Left ventricle myocardium inferior (tissue), 1 donor: ENCODE results near the gene FBXW4. TPM values are rescaled to one million over a fixed set of nuclear protein-coding genes. Genes with fewer than 3 reads are reported as not detected.
"Not testable (repeated sequence)": the region's sequence is repeated elsewhere in the genome, so short reads cannot be mapped to it uniquely, and the experiment has no call there.

Experiments
- DNase-seq: peaks from one replicate; pipeline ENCODE4 v3.0.0-alpha.2; 2020
- H3K27ac ChIP-seq: fragments of 200-600 bp; replicated peaks from 2 replicates; pipeline ENCODE4 v1.8.0; 2021
- H3K27me3 ChIP-seq: fragments of 200-600 bp; 2 replicates; pipeline ENCODE4 v1.8.0; 2021; ENCODE audit warnings: low read depth
- H3K36me3 ChIP-seq: fragments of 200-600 bp; 2 replicates; pipeline ENCODE4 v1.8.0; 2021
- H3K4me1 ChIP-seq: fragments of 200-600 bp; 2 replicates; pipeline ENCODE4 v1.8.0; 2021
- H3K4me3 ChIP-seq: fragments of 200-600 bp; 2 replicates; pipeline ENCODE4 v1.8.0; 2021; ENCODE audit warnings: mild to moderate bottlenecking, moderate library complexity
- H3K9me3 ChIP-seq: fragments of 200-600 bp; replicated peaks from 2 replicates; pipeline ENCODE4 v1.8.0; 2021
- CTCF ChIP-seq: fragments of 200-600 bp; IDR thresholded peaks from 2 replicates; pipeline ENCODE4 v1.8.0; 2021; ENCODE audit warnings: antibody characterized with exemption, mild to moderate bottlenecking, borderline replicate concordance
- intact Hi-C: fragments of 100-400 bp; cut with micrococcal nuclease; formaldehyde crosslinking; loops from one replicate; pipeline ENCODE4 v1.11.0; 2022
- total RNA-seq: library from RNA; stranded (reverse); fragmentation: NEBNext Ultra II Directional; extraction: Animal tissue kit (Norgen Biotek cat#: 25700); gene quantifications from one replicate; pipeline ENCODE4 v1.2.1, GENCODE V29; 2021
- donor health status: DM: no; HTN: yes; CAD: no; lungs with severe emphysema.

FBXW4 gene
- total RNA-seq, 1 donor from 2014 or later: 99.1 TPM

- Histone ChIP-seq H3K9me3 (no peaks in the 10 kb centered on the region), H3K4me3 (no peak overlapping the region), H3K27ac (no peak overlapping the region), H3K36me3 (no peaks in the 10 kb centered on the region), H3K27me3 (no peaks in the 10 kb centered on the region), H3K4me1 (peaks cover 13% of the 10 kb centered on the region)
- intact Hi-C loops: no loop called here
- no peak for TF ChIP-seq CTCF
- DNase-seq: no peak
These were observed 51.4 kb downstream of the FBXW4 start for GRCh38 chr10:101643546-101643945.

- no peaks in the 10 kb centered on the region for H3K9me3 ChIP-seq
- TF ChIP-seq CTCF: no peak
- no peaks in the 10 kb centered on the region for H3K4me1 ChIP-seq
- no peak overlapping the region for H3K27ac ChIP-seq
- DNase-seq: no peak
- peaks cover 24% of the 10 kb centered on the region for H3K36me3 ChIP-seq
- H3K4me3 ChIP-seq: no peak overlapping the region
- intact Hi-C loops: no loop called here
- H3K27me3 ChIP-seq: no peaks in the 10 kb centered on the region
These were observed 55.6 kb downstream of the FBXW4 start for GRCh38 chr10:101639141-101639900.

GRCh38 chr10:101633510-101633909 is 61.5 kb downstream of the FBXW4 start:
- DNase-seq, H3K27me3 ChIP-seq, H3K27ac ChIP-seq, intact Hi-C loops, H3K9me3 ChIP-seq, H3K4me3 ChIP-seq: not testable (repeated sequence)
- H3K36me3 ChIP-seq: peaks cover 27% of the 10 kb centered on the region
- H3K4me1 ChIP-seq: peaks cover 24% of the 10 kb centered on the region

- Histone ChIP-seq H3K4me3 (no peak overlapping the region), H3K9me3 (no peaks in the 10 kb centered on the region), H3K36me3 (peaks cover 16% of the 10 kb centered on the region), H3K4me1 (peaks cover 24% of the 10 kb centered on the region), H3K27me3 (no peaks in the 10 kb centered on the region), H3K27ac (no peak overlapping the region)
- intact Hi-C loops: no loop called here
- TF ChIP-seq CTCF: no peak
- no peak for DNase-seq
These were observed 63.0 kb downstream of the FBXW4 start for GRCh38 chr10:101631821-101632475.

GRCh38 chr10:101630633-101630920 is 64.4 kb downstream of the FBXW4 start:
- Histone ChIP-seq H3K4me3 (no peak overlapping the region), H3K9me3 (no peaks in the 10 kb centered on the region), H3K27me3 (no peaks in the 10 kb centered on the region), H3K27ac (no peak overlapping the region), H3K36me3 (peaks cover 3% of the 10 kb centered on the region), H3K4me1 (peaks cover 37% of the 10 kb centered on the region)
- intact Hi-C loops: no loop called here
- TF ChIP-seq CTCF: no peak
- DNase-seq: no peak

- intact Hi-C loops: no loop called here
- Histone ChIP-seq H3K27ac (no peak overlapping the region), H3K36me3 (peaks cover 3% of the 10 kb centered on the region), H3K4me1 (peaks cover 41% of the 10 kb centered on the region), H3K4me3 (no peak overlapping the region), H3K27me3 (no peaks in the 10 kb centered on the region), H3K9me3 (no peaks in the 10 kb centered on the region)
- peak; percentile 40 for DNase-seq
- TF ChIP-seq CTCF: no peak
These were observed 64.9 kb downstream of the FBXW4 start for GRCh38 chr10:101629837-101630632.
